CD1c-positive myeloid dendritic cell (primary cell): ENCODE results near the gene EIF4EBP2.

Source experiments
- DNase-seq: peaks from one replicate; pipeline ENCODE4 v3.0.0-alpha.2; 2016; ENCODE audit errors: extremely low spot score

EIF4EBP2 gene

GRCh38 chr10:70459774-70460490 is 56.0 kb downstream of the EIF4EBP2 start:
- DNase-seq, result no peak

- DNase-seq, result peak; percentile 59
Observed at GRCh38 chr10:70461397-70462348, 57.7 kb downstream of the EIF4EBP2 start.

DNA sequence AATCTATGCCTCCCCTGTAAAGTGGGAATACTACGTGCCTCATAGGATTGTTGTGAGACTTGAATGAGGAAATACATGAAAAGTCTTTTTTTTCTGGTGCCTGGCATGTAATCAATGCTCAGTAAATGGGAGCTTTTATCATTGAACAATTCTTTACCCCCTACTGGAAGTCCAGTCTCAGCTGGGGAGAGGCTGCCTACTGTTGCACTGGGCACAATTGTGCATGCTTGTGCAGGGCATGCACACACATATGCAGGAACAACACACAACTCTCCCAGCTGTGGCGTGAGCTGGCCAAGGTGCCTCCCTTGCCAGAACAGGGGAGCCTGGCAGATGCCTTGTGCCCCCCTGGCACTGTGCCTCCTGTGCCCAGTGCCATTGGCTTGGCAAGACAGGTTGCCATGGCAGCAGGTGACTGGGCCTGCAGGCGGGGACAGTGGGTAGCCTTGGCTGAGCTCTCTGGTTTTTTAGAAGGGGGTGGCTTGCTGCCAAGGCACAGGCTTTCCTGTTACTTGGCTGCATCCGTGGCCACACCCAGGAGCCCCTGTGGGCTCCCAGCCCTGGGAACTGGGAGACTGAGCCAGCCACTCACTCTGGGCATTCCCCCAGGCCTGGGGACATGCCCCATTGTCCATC is 58.5 kb downstream of the EIF4EBP2 start:
- DNase-seq, result no peak

DNA sequence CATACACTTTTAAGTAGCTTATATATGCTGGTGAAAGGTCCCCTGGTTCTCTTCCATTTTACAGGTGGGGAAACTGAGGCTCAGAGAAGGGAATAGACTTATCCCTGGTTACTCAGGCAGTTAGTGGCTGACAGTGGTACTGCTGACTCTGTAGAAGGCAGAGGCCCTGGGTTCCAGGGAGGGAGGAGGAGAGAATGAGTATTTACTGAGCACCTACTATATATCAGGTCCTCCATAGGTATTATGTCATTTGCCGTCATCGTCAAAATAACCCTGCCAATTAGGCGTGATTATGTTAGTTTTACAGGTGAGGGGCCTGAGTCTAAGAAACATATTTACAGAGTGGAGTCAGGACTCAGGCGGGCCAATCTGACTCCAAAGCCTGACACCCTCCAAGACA is 61.3 kb downstream of the EIF4EBP2 start:
- no peak for DNase-seq

GRCh38 chr10:70465832-70466231 is 61.9 kb downstream of the EIF4EBP2 start:
- DNase-seq, result no peak

DNA sequence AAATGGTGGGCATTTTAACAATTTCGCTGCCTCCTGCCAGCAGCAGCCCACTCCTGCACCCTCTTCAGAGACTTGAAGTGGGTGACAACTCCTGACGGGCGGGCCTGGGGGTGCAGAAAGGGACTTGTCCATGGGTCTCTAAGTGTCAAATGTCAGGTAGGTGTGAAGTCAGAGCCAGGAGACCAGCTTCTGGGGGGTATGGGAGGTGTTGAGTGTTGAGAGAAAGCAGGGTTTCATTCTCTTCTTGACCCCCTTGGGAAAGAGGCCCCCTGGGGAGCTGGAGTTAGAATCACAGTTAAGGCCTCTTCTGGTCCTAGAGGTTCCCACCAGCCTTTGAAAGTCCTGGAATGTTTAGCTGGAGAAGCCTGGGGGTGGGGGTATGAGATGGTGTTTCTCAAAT is 63.0 kb downstream of the EIF4EBP2 start:
- no peak for DNase-seq

- no peak for DNase-seq
Observed at GRCh38 chr10:70472799-70473454, 69.0 kb downstream of the EIF4EBP2 start.

DNA sequence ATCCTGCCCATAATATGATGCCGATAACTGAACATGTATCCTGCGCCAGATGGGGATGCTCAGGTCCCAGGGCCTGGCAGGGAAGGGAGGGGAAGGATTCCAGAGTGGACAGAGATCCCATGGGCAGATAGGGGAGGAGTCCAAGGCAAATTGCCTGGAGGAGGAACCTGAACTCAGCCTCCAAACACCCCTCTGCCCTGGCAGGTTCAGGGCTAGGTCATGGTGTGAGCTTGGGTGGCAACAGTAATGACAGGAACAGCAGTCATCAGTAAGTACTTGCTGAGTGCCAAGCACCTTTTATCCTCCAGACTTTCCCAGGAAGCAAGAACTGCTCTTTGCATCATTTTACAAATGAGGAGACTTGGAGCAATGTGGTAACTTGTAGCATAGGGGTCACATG is 70.8 kb downstream of the EIF4EBP2 start:
- DNase-seq, result no peak

DNA sequence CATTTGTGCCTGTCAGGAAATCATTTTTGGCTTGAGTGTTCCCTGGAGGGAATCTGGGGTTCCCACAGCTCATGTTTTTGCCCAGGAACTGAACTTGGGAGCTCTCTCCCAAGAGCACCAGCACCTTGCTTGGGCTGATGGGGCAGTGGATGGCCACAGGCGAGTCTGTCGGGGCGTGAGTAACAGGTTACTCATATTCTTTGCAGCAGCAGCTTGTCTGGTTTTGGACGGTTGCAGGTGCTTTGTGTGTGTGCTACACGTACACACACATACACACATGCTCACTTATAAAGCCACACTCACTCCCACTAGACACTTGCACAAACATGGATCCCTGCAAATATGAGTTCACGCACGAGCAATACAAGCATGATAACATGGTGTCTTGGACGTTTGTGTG is 71.7 kb downstream of the EIF4EBP2 start:
- DNase-seq, result no peak

DNA sequence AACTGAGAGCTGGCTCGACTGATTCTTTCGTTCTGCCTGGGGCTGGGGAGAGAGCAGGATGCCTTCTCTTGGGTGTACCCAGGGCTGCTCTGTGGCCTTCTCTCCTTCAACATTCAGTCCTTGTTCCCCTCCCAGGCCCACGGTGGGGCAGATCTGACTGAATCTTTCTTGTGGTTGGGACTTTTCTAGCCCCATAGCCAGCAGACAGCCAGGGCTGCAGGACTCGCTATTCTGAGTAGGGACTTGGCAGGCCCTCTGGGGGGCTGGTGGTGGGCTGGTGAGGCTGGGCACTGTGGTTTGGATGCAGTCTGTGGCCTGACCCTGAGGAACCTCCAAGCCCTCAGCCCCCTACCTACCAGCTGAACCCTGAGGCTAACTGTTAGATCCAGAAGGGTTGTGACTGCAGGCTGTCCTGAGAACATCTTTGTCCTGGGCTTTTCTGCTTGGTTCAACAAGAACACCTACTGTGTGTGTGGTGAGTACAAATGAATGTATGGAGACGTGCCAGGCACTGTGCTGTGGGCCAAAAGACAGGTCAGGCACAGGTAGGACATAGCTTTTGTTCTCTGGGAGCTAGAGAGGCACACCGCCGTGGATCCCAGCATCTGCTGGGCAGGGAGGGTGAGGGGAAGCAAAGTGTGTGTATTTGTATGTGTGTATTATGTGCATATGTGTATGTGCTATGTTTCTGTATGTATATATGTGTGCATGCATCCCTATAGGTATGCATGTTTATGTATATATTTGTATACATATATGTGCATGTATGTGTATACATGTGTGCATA is 72.5 kb downstream of the EIF4EBP2 start:
- DNase-seq, result no peak

DNA sequence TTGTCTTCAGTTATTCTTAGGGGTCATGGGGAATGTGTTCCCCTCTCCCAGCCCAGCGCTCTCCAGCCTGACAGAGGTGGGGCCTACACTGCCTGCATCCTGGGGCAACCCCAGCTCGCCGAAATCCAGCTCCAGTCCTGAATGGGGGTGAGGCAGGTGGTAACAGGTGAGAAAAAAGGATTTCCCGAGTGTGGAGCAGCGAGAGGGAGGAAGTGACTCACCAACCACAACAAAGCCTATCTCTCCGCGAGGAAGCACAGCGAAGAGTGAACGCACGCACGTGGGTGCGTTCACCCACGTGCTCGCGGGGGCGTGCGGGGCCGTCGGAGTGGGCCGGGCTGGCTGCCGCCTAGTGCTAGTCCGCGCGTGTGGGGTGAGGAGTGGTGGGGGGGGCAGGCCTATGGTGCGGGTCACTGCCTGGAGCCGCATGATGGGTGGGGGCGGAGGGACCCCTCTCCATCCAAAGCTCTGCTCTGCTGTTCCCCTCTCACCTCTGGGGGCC is 73.8 kb downstream of the EIF4EBP2 start:
- DNase-seq, result peak; percentile 66
